GM19099 (cell line): ENCODE results near the gene LTN1.

ENCODE experiments used
- POLR2A ChIP-seq: IDR thresholded peaks from 3 replicates; pipeline ENCODE4 v1.6.1; 2011; ENCODE audit warnings: low read depth; ENCODE audit not compliant: insufficient read length; ENCODE audit errors: extremely low read depth

The LTN1 gene

DNA sequence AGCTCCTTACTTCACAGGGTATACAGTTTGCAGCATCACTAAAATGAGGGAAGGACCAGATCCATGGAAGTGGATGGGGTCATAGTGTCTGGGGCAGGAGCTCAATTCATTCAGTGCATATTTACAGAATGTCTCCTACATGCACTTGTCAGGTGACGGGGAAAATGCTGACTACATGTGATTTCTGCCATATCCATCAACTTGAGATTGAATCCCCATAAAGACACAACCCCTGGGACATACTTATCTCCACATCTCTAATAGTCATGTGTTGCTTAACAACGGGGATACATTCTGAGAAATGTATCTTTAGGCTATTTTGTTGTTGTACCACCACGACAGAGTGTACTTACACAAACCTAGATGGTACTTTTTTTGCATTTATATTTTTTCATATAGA is 14.5 kb upstream of the LTN1 start:
- no peak for TF ChIP-seq POLR2A

DNA sequence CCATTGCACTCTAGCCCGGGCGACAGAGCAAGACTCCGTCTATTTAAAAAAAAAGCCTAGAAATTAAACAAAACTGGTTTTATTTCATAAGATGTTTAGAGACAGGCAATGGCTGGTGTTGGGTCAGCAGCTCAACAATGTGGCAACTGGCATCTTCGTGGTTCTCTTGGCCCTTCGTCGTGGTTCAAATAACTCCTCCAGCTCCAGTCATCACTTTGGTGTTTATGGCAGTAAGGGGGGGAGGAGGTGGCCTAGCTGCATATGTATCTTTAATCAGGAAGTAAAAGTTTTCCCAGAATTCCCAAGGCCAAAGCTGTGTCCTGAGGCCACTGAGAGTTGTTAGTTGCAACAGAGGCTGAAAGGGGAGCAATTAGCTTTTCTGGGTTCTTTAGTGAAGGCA is 13.0 kb upstream of the LTN1 start:
- TF ChIP-seq POLR2A, result no peak

DNA sequence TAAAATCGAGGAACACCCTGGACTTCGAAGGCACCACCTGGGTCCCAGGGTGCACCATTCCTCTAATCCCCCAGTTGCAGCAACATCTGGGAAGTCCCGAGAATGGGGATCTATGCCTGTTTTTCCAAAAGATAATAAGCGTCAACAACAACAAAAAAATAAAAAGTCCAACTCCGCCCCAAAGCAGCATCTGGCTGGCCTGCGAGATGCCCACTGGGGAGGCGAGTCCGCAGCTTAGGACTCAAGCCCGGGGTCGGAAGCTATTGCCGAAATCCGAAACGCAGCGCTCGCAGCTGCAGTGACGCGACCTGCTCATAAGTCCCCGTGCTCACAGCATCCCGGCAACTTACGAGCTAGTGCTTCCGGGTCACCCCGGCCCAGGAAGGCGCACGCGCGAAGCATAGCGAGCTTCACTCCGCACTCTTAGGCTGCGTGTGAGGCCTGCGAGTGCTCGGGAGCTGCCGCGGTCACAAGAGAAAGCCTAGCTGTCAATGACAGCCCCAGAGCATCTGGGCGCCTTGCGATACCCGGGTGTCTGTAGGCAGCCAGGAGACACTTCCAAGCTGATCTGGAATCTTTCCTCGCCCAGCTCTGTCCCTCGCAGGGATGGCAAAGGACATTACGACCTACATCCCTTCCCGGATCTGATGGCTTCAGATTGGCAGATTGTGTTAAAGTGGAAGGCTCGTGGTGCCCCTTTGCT is 9.9 kb upstream of the LTN1 start:
- TF ChIP-seq POLR2A, result peak; percentile 99

DNA sequence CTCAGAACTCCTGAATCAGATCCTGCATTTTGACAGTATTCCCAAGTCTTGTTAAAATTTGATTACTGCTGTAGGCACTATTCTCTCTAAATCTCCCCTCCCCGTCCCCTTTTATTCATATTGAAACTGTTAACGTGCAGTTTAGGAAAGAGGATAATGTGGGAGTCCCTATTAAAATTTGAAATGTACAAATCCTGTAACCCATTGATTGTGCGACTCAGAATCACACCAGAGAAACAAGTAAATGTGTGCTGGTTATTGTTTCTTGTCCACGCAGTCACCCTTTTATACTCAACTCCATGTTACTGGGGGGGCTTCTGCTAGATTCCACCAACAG is 584 bp upstream of the LTN1 start:
- no peak for TF ChIP-seq POLR2A

GRCh38 chr21:28991861-28992525 is 684 bp downstream of the LTN1 start:
- no peak for TF ChIP-seq POLR2A

- no peak for TF ChIP-seq POLR2A
Observed at GRCh38 chr21:28986677-28987076, 6.0 kb downstream of the LTN1 start.

- TF ChIP-seq POLR2A, result no peak
Observed at GRCh38 chr21:28982637-28983036, 10.0 kb downstream of the LTN1 start.

DNA sequence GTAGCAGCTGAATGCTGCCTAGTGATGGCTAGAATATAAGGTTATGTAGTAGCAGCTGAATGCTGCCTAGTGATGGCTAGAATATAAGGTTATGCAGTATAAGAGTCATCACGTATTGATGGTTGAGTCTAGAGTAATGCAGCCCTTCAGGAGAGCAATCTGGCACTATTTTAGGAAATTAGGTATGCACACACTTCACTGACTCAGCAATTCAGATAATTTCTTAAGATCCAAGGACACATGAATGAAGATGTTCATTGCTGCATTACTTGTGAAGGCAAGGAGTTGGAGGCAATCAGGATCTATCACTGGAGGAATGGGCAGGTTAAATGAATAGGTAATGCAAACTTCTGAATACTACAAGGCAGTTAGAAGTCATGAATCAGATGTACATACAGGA is 13.6 kb downstream of the LTN1 start:
- TF ChIP-seq POLR2A, result no peak

GRCh38 chr21:28975397-28975796 is 17.3 kb downstream of the LTN1 start:
- no peak for TF ChIP-seq POLR2A

- TF ChIP-seq POLR2A, result no peak
Observed at GRCh38 chr21:28974531-28975227, 18.0 kb downstream of the LTN1 start.

DNA sequence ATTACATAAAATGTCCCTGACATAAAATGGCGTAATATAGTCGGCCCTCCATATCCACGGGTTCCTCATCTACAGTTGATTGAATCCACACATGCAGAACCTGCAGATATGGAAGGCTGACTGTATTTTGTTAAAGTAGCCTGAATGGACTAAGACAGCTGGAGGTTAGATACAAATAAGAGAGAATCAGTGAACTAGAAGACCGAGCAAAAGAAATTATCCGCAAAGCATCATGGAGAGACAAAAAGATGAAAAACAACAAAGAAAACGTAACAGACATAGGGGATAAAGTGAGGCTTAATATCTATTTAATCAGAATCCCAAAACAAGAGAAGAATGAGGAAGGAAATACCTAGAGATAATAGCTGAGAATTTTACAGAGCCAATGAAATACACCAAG is 20.3 kb downstream of the LTN1 start:
- no peak for TF ChIP-seq POLR2A

DNA sequence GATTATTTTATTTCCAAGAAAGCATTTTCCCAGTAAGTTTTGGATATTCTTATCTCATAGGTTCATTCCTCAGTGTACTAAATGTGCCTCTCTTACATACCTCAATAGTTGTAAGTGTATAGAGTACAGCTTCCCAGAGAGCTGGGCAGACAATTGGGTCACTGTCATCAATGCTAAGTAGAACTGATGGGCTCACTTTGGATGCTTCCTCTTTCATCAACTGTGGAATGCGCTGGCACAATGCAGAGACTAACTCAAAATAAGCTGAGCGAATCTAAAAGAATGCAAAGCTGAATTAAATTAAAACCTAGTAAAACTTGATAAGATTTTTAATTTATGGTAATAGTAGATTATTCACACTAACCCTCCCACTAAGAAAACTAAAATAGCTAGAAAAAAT is 21.5 kb downstream of the LTN1 start:
- no peak for TF ChIP-seq POLR2A

DNA sequence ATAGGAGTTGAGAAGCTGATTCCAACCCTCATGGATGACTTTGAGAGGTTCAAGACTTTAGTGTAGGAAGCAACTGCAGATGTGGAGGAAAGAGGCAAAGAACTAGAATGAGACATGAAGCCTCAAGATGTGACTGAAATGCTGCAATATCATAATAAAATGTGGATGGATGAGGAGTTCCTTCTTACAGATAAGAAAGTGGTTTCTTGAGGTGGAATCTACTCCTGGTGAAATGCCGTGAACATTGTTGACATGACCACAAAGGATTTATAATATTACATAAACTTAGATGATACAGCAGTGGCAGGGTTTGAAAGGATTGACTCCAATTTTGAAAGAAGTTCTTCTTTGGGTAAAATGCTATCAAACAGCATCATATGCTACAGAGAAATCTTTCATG is 28.8 kb downstream of the LTN1 start:
- no peak for TF ChIP-seq POLR2A

- TF ChIP-seq POLR2A, result no peak
Observed at GRCh38 chr21:28962465-28962864, 30.2 kb downstream of the LTN1 start.

DNA sequence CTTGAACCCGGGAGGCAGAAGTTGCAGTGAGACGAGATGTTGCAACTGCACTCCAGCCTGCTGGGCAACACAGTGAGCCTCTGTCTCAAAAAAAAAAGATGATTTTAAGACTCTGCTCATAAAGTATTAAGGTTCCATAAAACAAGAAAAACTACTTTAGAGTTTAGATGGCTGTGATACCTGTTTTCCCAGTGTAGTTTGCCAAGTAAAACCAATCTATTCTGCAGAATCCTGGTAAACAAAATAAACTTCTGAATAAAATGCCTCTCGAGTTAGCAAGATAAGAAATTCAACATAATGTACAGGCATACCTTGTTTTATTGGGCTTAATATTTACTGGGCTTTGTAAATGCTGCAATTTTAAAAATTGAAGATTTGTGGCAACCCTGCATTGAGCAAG is 30.8 kb downstream of the LTN1 start:
- TF ChIP-seq POLR2A, result no peak

GRCh38 chr21:28960245-28960644 is 32.4 kb downstream of the LTN1 start:
- no peak for TF ChIP-seq POLR2A
